ENCODE data around the gene C1QL4.
"Not testable (repeated sequence)": the region's sequence is repeated elsewhere in the genome, so short reads cannot be mapped to it uniquely, and the experiment has no call there.

Gene C1QL4

DNA sequence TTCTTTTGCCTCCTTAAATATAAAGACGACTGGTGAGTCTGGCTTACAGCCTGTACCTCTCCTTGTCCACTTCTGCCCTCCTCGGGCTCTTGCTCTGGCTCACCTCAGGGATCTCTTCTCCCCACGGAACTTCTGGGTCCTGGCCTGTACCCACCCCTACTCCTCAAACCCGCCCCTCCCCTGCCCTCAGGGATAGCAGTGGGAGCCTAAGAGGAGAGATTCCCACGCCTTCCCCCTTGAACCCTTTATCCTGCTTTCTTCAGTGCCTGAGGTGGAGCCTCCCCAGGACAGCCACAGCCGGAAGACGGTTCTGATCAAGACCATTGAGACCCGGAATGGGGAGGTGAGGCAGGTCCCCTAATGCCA is 39.3 kb downstream of the C1QL4 start:
- no peak for DNase-seq

DNA sequence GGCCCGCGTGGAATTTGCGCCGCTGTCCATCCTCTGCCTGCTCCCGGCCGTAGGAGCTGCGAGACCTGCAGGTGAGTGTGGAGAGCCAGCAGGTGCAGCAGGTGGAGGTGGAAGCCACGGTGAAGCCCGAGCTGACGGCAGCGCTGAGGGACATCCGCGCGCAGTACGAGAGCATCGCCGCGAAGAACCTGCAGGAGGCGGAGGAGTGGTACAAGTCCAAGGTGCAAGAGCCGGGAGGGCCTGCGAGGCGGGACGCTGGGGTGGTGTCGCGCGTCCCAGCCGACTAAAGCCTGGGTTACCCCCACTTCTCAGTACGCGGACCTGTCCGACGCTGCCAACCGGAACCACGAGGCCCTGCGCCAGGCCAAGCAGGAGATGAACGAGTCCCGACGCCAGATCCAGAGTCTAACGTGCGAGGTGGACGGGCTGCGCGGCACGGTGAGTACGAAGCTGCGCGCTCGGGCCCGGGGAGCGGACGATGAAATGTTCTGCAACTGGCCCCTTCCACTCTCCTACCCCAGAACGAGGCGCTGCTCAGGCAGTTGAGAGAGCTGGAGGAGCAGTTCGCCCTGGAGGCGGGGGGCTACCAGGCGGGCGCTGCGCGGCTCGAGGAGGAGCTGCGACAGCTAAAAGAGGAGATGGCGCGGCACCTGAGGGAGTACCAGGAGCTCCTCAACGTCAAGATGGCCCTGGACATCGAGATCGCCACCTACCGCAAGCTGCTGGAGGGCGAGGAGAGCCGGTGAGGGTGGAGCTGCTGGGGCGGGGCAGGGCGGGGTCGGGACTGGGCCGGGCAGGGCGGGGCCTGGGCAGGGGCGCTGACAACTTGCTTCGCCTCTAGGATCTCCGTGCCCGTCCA is 39.9 kb downstream of the C1QL4 start:
- peak; percentile 20 for DNase-seq

DNA sequence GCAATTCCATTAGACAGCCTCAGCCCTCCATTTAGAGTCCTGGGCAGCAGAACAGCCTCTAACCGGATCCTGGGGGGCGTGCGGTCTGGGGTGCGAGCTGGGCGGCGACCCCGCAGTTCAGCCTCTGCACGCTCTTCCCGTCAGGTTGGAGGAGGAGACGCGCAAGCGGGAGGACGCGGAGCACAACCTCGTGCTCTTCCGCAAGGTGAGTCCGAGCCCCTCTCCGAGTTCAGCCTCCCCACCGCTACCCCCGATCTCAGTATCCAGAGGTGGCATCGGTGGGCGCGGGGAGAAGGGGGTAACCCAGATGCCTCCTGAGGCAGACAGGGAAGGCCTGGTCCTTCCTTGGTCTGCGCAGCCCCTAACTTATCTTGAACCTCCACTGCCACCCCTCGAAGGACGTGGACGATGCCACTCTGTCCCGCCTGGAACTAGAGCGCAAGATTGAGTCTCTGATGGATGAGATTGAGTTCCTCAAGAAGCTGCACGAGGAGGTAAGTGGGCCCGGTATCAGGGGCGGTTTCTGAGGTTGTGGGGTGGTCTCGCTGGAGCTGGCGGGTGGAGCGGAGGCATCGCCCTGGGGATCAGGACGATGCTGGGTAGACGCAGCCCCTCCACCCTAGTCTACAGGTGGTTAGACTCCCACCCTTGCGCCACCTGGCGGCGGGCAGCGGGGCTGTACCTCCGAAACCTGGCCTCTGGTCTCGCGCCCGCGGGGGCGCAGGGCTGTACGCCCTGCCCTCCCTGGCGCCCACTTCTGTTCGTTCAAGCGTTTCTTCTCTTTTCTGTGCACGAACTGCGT is 40.8 kb downstream of the C1QL4 start:
- DNase-seq: peak; percentile 69

DNA sequence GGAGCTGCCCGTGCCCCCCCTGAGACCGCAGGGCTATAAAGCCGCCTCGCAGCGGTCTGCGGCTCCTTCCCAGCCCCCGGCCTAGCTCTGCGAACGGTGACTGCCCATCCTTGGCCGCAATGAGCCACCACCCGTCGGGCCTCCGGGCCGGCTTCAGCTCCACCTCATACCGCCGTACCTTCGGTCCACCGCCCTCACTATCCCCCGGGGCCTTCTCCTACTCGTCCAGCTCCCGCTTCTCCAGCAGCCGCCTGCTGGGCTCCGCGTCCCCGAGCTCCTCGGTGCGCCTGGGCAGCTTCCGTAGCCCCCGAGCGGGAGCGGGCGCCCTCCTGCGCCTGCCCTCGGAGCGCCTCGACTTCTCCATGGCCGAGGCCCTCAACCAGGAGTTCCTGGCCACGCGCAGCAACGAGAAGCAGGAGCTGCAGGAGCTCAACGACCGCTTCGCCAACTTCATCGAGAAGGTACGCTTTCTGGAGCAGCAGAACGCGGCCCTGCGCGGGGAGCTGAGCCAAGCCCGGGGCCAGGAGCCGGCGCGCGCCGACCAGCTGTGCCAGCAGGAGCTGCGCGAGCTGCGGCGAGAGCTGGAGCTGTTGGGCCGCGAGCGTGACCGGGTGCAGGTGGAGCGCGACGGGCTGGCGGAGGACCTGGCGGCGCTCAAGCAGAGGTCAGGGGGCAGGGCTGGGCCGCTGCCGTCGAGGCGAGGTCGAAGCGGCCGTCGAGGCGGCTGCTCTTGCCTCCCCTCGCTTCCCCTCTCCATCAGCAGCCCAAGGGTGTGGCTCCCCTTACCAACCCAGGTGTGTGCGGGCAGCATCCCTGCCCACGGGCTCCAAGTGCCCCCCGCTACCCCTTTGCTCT is 41.7 kb downstream of the C1QL4 start, which contains the start of gene PRPH:
Gene PRPH, plus strand, starts transcription at position 66 of the 855 bp plus-strand sequence. Its CDS starts 54 bp downstream, at position 120.
- no peak for DNase-seq

DNA sequence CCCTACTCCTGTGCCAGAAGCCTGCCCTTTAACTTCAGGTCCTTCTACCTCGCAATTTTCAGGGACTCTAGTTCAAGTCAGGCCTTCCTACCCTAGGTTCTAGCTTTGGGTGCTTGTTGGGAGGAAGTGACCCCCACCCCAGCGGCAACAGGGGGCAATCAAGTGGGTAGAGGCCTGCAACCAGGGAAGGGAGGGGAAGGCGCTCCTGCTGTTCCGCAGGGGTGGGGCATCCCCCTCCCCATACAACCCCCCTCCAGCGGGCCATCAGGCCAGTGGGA is 42.2 kb downstream of the C1QL4 start:
- DNase-seq: no peak

DNA sequence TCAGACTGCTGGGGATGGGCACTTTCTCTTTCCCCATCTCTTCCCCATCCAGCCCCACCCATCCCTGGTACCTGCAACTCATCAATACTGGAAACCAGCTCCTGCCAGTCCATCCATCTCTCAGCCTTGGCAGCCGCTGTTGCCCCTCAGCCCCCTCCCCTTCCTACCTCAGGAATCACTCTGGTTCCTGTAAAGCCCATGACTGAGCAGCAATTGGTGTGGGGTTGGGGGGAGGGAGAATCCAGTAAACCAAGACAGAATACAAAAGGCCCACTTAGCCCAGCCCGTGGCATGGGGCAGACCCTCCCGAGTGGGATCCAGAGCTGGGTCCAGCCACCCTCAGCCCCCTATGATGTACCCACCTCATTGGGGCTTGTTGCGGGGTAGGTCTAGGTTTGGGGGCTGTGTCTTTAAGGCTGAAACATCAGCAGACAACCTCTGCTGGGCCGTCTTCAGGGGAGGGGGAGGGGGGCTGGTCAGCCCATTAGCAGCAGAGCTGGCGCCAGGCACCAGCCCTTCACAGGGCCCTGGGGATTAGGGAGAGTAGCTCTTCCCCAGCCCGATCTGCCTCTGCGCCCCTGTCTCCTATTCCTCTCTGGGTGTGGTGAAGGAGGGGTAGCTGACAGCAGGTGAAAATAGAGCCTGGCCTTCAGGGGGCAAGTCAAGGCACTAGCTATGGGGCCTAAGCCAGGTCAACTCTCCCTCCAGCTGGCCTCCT is 42.7 kb downstream of the C1QL4 start:
- no peak for DNase-seq

DNA sequence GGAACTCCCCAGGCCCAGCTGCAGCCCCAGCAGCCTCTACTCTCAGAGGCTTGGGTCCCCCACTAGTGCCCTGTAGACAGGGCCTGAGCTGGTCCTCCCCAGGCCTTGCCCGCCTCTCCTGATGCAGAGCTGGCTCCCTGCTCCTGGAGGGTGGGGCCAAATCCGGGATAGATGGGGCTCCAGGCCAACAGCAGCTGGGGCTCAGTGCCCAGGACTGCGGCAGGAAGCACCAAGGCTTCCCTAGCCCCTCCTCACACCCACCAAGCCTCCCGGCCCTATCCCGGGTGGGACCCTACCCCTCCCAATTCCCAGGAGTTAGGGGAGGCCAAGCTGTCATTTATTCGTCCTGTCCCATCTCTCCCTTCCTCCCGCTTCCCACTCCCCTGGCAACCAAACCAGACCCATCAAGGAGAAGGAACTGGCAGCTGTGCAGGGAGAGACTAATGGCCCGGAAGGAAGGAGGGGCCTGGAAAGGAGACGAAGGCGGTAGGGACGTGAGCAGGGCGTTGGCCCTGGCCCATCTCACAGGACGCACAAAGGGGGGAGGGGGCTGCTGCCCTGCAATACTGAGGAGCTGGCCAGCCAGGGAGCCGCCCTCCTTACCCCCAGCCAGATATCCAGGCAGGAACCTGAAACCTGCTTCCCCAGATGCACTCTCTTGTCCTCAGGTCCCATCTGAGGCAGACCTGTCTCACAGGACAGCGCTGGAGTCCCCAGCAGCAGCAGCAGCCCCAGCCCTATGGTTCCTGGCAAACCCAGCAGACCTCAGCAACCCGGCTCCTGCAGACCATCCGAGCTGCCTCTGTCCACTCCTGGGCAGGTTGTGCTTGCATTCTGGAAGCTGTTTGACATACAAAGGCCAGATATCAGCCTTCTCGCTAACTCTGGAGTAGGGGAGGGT is 43.7 kb downstream of the C1QL4 start:
- DNase-seq: no peak

DNA sequence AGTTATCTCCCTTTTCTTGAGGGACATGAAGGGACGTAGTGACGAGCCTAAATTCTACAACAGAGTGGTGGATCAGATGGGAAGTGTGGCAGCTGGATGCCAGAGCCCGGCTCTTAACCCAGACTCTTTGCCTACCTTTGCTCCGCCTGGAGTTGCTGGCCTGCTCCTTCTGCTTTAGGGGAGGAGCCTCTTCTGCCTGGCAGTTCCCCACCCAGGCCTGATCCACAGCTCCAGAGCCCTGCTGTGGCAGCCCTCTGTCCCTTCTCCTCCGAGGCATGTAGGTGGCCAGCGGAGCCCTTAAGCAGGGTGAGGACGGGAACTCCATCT is 44.3 kb downstream of the C1QL4 start:
- no peak for DNase-seq

DNA sequence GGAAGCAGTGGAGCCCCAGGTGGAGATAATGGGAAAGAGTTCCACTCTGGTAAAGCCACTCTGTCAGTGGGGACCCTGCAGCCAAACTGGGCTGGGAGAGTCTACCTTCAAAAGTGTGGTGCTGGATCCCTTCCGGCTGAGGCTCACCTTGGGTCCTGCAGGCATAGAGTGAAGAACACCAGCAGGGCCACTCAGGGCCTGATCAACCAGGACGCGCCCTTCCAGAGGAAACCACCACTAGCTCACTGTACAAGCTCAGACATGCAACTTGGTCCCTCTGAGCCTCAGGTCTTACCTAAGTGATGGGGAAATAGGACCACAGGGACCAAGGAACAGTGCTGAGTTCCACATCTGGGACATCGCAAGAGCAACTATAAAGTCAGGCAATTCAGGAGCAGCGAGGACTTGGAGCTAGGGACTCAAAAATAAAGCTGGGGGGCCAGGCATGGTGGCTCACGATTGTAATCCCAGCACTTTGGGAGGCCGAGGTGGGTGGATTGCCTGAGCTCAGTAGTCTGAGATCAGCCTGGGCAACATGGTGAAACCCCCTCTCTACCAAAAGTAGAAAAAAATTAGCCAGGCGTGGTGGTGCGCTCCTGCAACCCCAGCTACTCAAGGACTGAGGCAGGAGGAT is 47.9 kb downstream of the C1QL4 start:
- no peak for DNase-seq

DNA sequence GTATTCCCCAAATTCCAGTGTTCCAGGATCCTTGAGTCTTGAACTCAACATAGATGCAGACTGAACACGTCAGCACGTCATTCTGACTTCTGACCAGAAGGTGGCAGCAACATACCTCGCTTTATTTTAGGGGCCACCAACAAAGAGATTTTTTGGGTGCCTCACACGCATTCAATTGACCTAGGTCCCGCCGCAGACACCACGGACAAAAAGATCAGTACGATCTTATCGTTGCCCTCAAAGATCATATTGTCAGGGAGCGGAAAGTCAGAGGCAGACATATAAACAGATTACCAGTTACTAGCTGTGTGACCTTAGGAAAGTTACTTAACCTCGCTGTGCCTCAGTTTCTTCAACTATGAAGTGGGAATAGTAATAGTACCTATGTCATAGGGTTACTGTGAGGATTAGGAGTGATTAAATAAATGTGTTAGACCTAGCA is 48.6 kb downstream of the C1QL4 start:
- peak; percentile 72 for DNase-seq

DNA sequence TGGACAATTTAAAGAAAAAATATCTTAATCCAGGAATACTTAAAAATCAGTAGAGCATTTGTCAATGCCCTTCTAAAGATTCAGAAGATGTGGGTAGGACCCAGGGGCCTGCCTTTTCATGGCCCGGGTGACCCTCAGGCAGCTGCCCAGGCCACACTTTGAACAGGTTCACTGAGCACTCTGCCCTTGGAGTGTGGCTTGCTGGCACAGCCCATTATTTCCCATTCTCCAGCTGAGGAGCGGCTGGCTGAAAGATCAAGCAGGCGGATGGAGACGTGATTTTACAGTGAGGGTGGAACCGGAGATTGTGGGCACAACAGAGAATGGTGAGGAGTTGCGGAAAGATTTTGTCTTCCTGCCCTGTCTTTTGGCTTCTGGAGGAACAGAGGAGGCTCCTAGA is 49.1 kb downstream of the C1QL4 start:
- no peak for DNase-seq

DNA sequence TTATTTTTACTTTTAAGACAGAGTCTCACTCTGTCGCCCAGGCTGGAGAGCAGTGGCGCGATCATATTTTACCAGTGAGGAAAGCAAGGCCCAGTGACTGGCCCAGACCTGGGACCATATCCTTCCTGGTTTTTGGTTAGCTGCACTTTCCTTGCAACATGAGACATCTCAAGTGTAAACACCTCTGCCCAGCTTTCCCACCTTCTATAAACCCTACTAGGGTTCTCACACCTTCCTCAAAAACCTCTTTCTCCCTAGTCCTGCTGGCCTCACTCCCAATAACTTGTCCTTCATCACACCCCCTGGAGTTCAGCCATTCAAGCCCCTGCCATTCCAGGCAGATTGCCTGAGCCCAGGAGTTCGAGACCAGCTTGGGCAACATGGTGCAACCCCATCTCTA is 52.3 kb downstream of the C1QL4 start:
- DNase-seq: no peak

DNA sequence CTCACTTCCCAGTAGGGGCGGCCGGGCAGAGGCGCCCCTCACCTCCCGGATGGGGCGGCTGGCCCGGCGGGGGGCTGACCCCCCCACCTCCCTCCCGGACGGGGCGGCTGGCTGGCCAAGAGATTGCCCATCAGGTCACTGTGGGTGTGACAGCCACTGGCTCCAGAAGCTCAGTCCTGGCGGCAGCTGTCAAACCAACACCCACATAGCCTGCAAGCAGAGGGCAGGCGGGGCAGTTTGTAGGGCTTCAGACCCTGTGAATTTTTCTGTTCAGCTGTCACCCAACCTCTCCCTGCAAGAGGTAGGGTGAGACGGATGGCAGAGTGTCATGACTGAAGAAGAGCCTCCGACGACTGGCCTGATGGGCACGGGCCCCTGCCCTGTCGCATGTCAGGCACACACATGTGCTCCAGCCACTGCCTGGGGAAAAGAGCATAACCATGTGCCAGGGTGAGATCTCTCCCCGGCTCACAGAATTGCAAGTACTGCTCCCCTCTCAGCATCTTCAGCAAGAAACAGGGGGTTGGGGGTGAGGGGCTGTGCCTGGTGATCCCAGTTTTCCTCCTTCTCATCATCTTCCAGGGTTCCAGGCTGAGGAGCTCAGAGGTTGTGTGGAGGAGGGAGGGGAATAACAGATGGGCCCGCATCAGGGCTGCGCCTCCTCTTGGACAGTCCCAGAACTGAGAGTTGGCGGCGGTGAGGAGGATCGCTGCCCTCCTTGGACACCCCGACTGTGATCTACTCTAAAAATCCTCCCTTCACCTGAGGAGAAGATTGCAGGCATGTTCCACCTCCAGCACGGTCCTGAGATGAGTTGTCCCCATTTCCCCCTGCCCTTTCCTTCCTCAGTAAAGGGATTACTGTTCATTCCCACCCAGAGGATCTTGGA is 53.2 kb downstream of the C1QL4 start:
- no peak for DNase-seq

DNA sequence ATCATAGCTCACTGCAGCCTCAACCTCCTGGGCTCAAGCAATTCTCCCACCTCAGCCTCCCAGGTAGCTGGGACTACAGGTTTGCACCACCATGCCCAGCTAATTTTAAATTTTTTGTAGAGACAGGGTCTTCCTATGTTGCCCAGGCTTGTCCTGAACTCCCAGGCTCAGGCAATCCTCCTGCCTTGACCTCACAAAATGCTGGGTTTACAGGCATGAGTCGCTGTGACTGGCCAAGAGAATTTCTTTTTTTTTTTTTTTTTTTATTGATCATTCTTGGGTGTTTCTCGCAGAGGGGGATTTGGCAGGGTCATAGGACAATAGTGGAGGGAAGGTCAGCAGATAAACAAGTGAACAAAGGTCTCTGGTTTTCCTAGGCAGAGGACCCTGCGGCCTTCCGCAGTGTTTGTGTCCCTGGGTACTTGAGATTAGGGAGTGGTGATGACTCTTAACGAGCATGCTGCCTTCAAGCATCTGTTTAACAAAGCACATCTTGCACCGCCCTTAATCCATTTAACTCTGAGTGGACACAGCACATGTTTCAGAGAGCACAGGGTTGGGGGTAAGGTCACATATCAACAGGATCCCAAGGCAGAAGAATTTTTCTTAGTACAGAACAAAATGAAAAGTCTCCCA is 54.1 kb downstream of the C1QL4 start:
- DNase-seq: not testable (repeated sequence)

All from activated naive CD4-positive, alpha-beta T cell treated with Interleukin-2 at 50 U/mL for 16 hours (primary cell).